ENCODE data around the gene DCP1B. TPM values are rescaled to one million over a fixed set of nuclear protein-coding genes. Genes with fewer than 3 reads are reported as not detected.
"Not testable (repeated sequence)": the region's sequence is repeated elsewhere in the genome, so short reads cannot be mapped to it uniquely, and the experiment has no call there.

Gene DCP1B
- total RNA-seq, 1 experiment from 2014 or later: 11.8 TPM

- H3K27me3 ChIP-seq: no peaks in the 10 kb centered on the region
- no peak overlapping the region; the same call in 1 of the 2 replicates for H3K27ac ChIP-seq
- no peaks in the 10 kb centered on the region for H3K36me3 ChIP-seq
- H3K4me3 ChIP-seq: no peak overlapping the region
- DNase-seq: no peak
- H3K4me1 ChIP-seq: peaks cover 16% of the 10 kb centered on the region
- H3K9me3 ChIP-seq (replicated peaks): no peaks in the 10 kb centered on the region
Measured at GRCh38 chr12:1972856-1973317, 31.4 kb downstream of the DCP1B start.

GRCh38 chr12:1972260-1972659, 32.0 kb downstream of the DCP1B start:
- H3K27me3 ChIP-seq: no peaks in the 10 kb centered on the region
- H3K36me3 ChIP-seq: no peaks in the 10 kb centered on the region
- no peak overlapping the region for H3K4me3 ChIP-seq
- no peaks in the 10 kb centered on the region for H3K9me3 ChIP-seq (replicated peaks)
- peaks cover 16% of the 10 kb centered on the region for H3K4me1 ChIP-seq
- no peak overlapping the region; the same call in 1 of the 2 replicates for H3K27ac ChIP-seq
- DNase-seq: peak in 1 of 2 experiments; percentile 9

GRCh38 chr12:1970331-1970900, 33.8 kb downstream of the DCP1B start:
- H3K9me3 ChIP-seq (replicated peaks): no peaks in the 10 kb centered on the region
- H3K36me3 ChIP-seq: no peaks in the 10 kb centered on the region
- no peaks in the 10 kb centered on the region for H3K27me3 ChIP-seq
- H3K27ac ChIP-seq: no peak overlapping the region
- no peak overlapping the region for H3K4me3 ChIP-seq
- H3K4me1 ChIP-seq: peaks cover 16% of the 10 kb centered on the region
- DNase-seq: no peak

GRCh38 chr12:1966561-1967226, 37.6 kb downstream of the DCP1B start:
- 0 out of 2 replicates have a peak, but pooled peaks cover 6% of the 10 kb centered on the region for H3K36me3 ChIP-seq
- H3K4me1 ChIP-seq: peaks cover 2% of the 10 kb centered on the region; the same call in 1 of the 2 replicates
- no peak for DNase-seq
- no peaks in the 10 kb centered on the region for H3K9me3 ChIP-seq (replicated peaks)
- H3K4me3 ChIP-seq: no peak overlapping the region
- no peak overlapping the region for H3K27ac ChIP-seq
- H3K27me3 ChIP-seq: no peaks in the 10 kb centered on the region

- no peak for DNase-seq
- Histone ChIP-seq H3K4me3 (no peak overlapping the region), H3K4me1 (no peaks in the 10 kb centered on the region), H3K9me3 (replicated peaks) (no peaks in the 10 kb centered on the region), H3K27me3 (no peaks in the 10 kb centered on the region), H3K27ac (no peak overlapping the region), H3K36me3 (0 out of 2 replicates have a peak, but pooled peaks cover 6% of the 10 kb centered on the region)
Measured at GRCh38 chr12:1965916-1966315, 38.3 kb downstream of the DCP1B start.

- no peak overlapping the region for H3K27ac ChIP-seq
- H3K4me3 ChIP-seq: no peak overlapping the region
- H3K9me3 ChIP-seq (replicated peaks): no peaks in the 10 kb centered on the region
- H3K36me3 ChIP-seq: 0 out of 2 replicates have a peak, but pooled peaks cover 10% of the 10 kb centered on the region
- DNase-seq: no peak
- H3K4me1 ChIP-seq: no peaks in the 10 kb centered on the region
- H3K27me3 ChIP-seq: no peaks in the 10 kb centered on the region
Measured at GRCh38 chr12:1962051-1963020, 41.9 kb downstream of the DCP1B start.

- Histone ChIP-seq H3K9me3 (replicated peaks) (0 out of 2 replicates have a peak, but pooled peaks cover 4% of the 10 kb centered on the region), H3K4me1 (no peaks in the 10 kb centered on the region), H3K36me3 (peaks cover 4% of the 10 kb centered on the region; the same call in 1 of the 2 replicates), H3K27ac (no peak overlapping the region), H3K27me3 (no peaks in the 10 kb centered on the region), H3K4me3 (no peak overlapping the region)
- no peak for DNase-seq
Measured at GRCh38 chr12:1956716-1957115, 47.5 kb downstream of the DCP1B start.

- H3K4me1 ChIP-seq: no peaks in the 10 kb centered on the region
- no peak for DNase-seq
- H3K9me3 ChIP-seq (replicated peaks): peaks cover 6% of the 10 kb centered on the region
- peaks cover 12% of the 10 kb centered on the region for H3K36me3 ChIP-seq
- H3K27ac ChIP-seq: no peak overlapping the region
- H3K27me3 ChIP-seq: no peaks in the 10 kb centered on the region
- H3K4me3 ChIP-seq: no peak overlapping the region
Measured at GRCh38 chr12:1949771-1950470, 54.3 kb downstream of the DCP1B start.

GRCh38 chr12:1948883-1949282, 55.4 kb downstream of the DCP1B start:
- Histone ChIP-seq H3K36me3 (peaks cover 12% of the 10 kb centered on the region), H3K9me3 (replicated peaks) (peaks cover 6% of the 10 kb centered on the region), H3K4me1 (no peaks in the 10 kb centered on the region), H3K4me3 (no peak overlapping the region), H3K27ac (no peak overlapping the region), H3K27me3 (no peaks in the 10 kb centered on the region)
- DNase-seq: no peak

- peaks cover 6% of the 10 kb centered on the region for H3K9me3 ChIP-seq (replicated peaks)
- DNase-seq: no peak
- H3K27ac ChIP-seq: no peak overlapping the region
- H3K36me3 ChIP-seq: peaks cover 12% of the 10 kb centered on the region
- H3K4me3 ChIP-seq: no peak overlapping the region
- H3K27me3 ChIP-seq: no peaks in the 10 kb centered on the region
- H3K4me1 ChIP-seq: no peaks in the 10 kb centered on the region
Measured at GRCh38 chr12:1947081-1947480, 57.2 kb downstream of the DCP1B start.

- no peak overlapping the region for H3K27ac ChIP-seq
- no peaks in the 10 kb centered on the region for H3K27me3 ChIP-seq
- peaks cover 6% of the 10 kb centered on the region for H3K9me3 ChIP-seq (replicated peaks)
- H3K36me3 ChIP-seq: peaks cover 12% of the 10 kb centered on the region
- no peak for DNase-seq
- no peak overlapping the region for H3K4me3 ChIP-seq
- H3K4me1 ChIP-seq: no peaks in the 10 kb centered on the region
Measured at GRCh38 chr12:1946296-1946695, 58.0 kb downstream of the DCP1B start.

- peaks cover 12% of the 10 kb centered on the region for H3K36me3 ChIP-seq
- not testable (repeated sequence) for H3K27me3 ChIP-seq; H3K9me3 ChIP-seq (replicated peaks); H3K27ac ChIP-seq; DNase-seq; H3K4me3 ChIP-seq; H3K4me1 ChIP-seq
Measured at GRCh38 chr12:1945502-1945901, 58.8 kb downstream of the DCP1B start.

- Histone ChIP-seq H3K4me3 (no peak overlapping the region), H3K4me1 (no peaks in the 10 kb centered on the region), H3K9me3 (replicated peaks) (no peaks in the 10 kb centered on the region; the same call in 1 of the 2 replicates), H3K27ac (no peak overlapping the region), H3K36me3 (no peaks in the 10 kb centered on the region; the same call in 1 of the 2 replicates), H3K27me3 (no peaks in the 10 kb centered on the region)
- DNase-seq: peak; percentile 73 to 85
Measured at GRCh38 chr12:1939801-1940607, 64.3 kb downstream of the DCP1B start.

Data from SJCRH30 (cell line).